ENCODE measurements around the gene RAB21.

Gene RAB21

GRCh38 chr12:71721783-71722505 lies 32.7 kb upstream of the RAB21 start:
- Histone ChIP-seq H3K9me2 (replicated peaks; ENCODE audit: low read depth, low read length) (no peaks in the 10 kb centered on the region), H3K79me2 (ENCODE audit: insufficient read depth, low read length) (no peaks in the 10 kb centered on the region), H3K4me2 (ENCODE audit: low read depth, low read length, poor library complexity, severe bottlenecking) (no peak overlapping the region), H2AFZ (ENCODE audit: low read length) (no peak overlapping the region), H4K20me1 (ENCODE audit: insufficient read depth, low read length, poor library complexity, severe bottlenecking) (no peaks in the 10 kb centered on the region), H3K9ac (ENCODE audit: low read depth, low read length, poor library complexity, severe bottlenecking) (no peak overlapping the region), H3K9me3 (ENCODE audit: insufficient read depth, low read depth, low read length) (no peaks in the 10 kb centered on the region), H3F3A (ENCODE audit: low read depth) (no peaks in the 10 kb centered on the region), H3K4me3 (ENCODE audit: low read length, poor library complexity, severe bottlenecking) (no peak overlapping the region), H3K36me3 (ENCODE audit: insufficient read depth, low read length) (no peaks in the 10 kb centered on the region), H3K27me3 (ENCODE audit: insufficient read depth, low read length, poor library complexity, severe bottlenecking) (no peaks in the 10 kb centered on the region), H3K4me1 (ENCODE audit: insufficient read depth, low read length, poor library complexity, severe bottlenecking) (no peaks in the 10 kb centered on the region)
- TF ChIP-seq CTCF (conservative IDR thresholded peaks at IDR 0.05; ENCODE audit: low read length): no peak
- TF ChIP-seq EZH2phosphoT487 (IDR thresholded peaks at IDR 0.05; ENCODE audit: borderline replicate concordance): no peak

GRCh38 chr12:71725011-71725410 lies 29.7 kb upstream of the RAB21 start:
- no peaks in the 10 kb centered on the region for H3K36me3 ChIP-seq (ENCODE audit: insufficient read depth, low read length)
- no peaks in the 10 kb centered on the region for H3K9me3 ChIP-seq (ENCODE audit: insufficient read depth, low read depth, low read length)
- no peaks in the 10 kb centered on the region for H3K9me2 ChIP-seq (replicated peaks; ENCODE audit: low read depth, low read length)
- H3F3A ChIP-seq (ENCODE audit: low read depth): no peaks in the 10 kb centered on the region
- no peak for TF ChIP-seq CTCF (conservative IDR thresholded peaks at IDR 0.05; ENCODE audit: low read length)
- no peak for TF ChIP-seq EZH2phosphoT487 (IDR thresholded peaks at IDR 0.05; ENCODE audit: borderline replicate concordance)
- no peak overlapping the region for H3K9ac ChIP-seq (ENCODE audit: low read depth, low read length, poor library complexity, severe bottlenecking)
- no peaks in the 10 kb centered on the region for H3K79me2 ChIP-seq (ENCODE audit: insufficient read depth, low read length)
- no peaks in the 10 kb centered on the region for H3K4me1 ChIP-seq (ENCODE audit: insufficient read depth, low read length, poor library complexity, severe bottlenecking)
- no peaks in the 10 kb centered on the region for H4K20me1 ChIP-seq (ENCODE audit: insufficient read depth, low read length, poor library complexity, severe bottlenecking)
- H3K4me3 ChIP-seq (ENCODE audit: low read length, poor library complexity, severe bottlenecking): no peak overlapping the region
- H3K27me3 ChIP-seq (ENCODE audit: insufficient read depth, low read length, poor library complexity, severe bottlenecking): no peaks in the 10 kb centered on the region
- no peak overlapping the region for H3K4me2 ChIP-seq (ENCODE audit: low read depth, low read length, poor library complexity, severe bottlenecking)
- no peak overlapping the region for H2AFZ ChIP-seq (ENCODE audit: low read length)

- no peaks in the 10 kb centered on the region for H3K4me1 ChIP-seq (ENCODE audit: insufficient read depth, low read length, poor library complexity, severe bottlenecking)
Observed at GRCh38 chr12:71726548-71726947, 28.1 kb upstream of the RAB21 start.

More at GRCh38 chr12:71726548-71726947, 28.1 kb upstream of the RAB21 start:
- no peaks in the 10 kb centered on the region for H3K36me3 ChIP-seq (ENCODE audit: insufficient read depth, low read length)
- H2AFZ ChIP-seq (ENCODE audit: low read length): no peak overlapping the region
- no peaks in the 10 kb centered on the region for H3K9me2 ChIP-seq (replicated peaks; ENCODE audit: low read depth, low read length)
- no peaks in the 10 kb centered on the region for H3F3A ChIP-seq (ENCODE audit: low read depth)
- H3K9me3 ChIP-seq (ENCODE audit: insufficient read depth, low read depth, low read length): no peaks in the 10 kb centered on the region
- no peaks in the 10 kb centered on the region for H4K20me1 ChIP-seq (ENCODE audit: insufficient read depth, low read length, poor library complexity, severe bottlenecking)
- no peak overlapping the region for H3K4me2 ChIP-seq (ENCODE audit: low read depth, low read length, poor library complexity, severe bottlenecking)
- H3K27me3 ChIP-seq (ENCODE audit: insufficient read depth, low read length, poor library complexity, severe bottlenecking): no peaks in the 10 kb centered on the region
- H3K9ac ChIP-seq (ENCODE audit: low read depth, low read length, poor library complexity, severe bottlenecking): no peak overlapping the region
- no peak for TF ChIP-seq EZH2phosphoT487 (IDR thresholded peaks at IDR 0.05; ENCODE audit: borderline replicate concordance)
- TF ChIP-seq CTCF (conservative IDR thresholded peaks at IDR 0.05; ENCODE audit: low read length): no peak
- no peaks in the 10 kb centered on the region for H3K79me2 ChIP-seq (ENCODE audit: insufficient read depth, low read length)
- no peak overlapping the region for H3K4me3 ChIP-seq (ENCODE audit: low read length, poor library complexity, severe bottlenecking)
